OCI-LY3 (cell line): Measurements from ENCODE around the gene TACC3.

ENCODE experiments used
- EZH2phosphoT487 ChIP-seq: fragments of 200-600 bp; shearing (Covaris generic); IDR thresholded peaks from 2 replicates; pipeline ENCODE4 v1.6.1; 2018; ENCODE audit warnings: antibody characterized with exemption, mixed run types, low read depth
- TF ChIP-seq, protein P1 (sequence below): fragments of 200-600, 300-600 bp; sonication (generic); IDR thresholded peaks from 2 replicates; pipeline ENCODE4 v1.5.1; 2014; ENCODE audit warnings: antibody characterized with exemption, low read length, low read depth

GRCh38 chr4:1741208-1741607, 19.9 kb downstream of the TACC3 start:
- TF ChIP-seq, protein P1, sequence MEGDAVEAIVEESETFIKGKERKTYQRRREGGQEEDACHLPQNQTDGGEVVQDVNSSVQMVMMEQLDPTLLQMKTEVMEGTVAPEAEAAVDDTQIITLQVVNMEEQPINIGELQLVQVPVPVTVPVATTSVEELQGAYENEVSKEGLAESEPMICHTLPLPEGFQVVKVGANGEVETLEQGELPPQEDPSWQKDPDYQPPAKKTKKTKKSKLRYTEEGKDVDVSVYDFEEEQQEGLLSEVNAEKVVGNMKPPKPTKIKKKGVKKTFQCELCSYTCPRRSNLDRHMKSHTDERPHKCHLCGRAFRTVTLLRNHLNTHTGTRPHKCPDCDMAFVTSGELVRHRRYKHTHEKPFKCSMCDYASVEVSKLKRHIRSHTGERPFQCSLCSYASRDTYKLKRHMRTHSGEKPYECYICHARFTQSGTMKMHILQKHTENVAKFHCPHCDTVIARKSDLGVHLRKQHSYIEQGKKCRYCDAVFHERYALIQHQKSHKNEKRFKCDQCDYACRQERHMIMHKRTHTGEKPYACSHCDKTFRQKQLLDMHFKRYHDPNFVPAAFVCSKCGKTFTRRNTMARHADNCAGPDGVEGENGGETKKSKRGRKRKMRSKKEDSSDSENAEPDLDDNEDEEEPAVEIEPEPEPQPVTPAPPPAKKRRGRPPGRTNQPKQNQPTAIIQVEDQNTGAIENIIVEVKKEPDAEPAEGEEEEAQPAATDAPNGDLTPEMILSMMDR = no peak
- TF ChIP-seq EZH2phosphoT487 = no peak
